A549 (cell line): ENCODE results near the gene ESR1. TPM values are rescaled to one million over a fixed set of nuclear protein-coding genes. Genes with fewer than 3 reads are reported as not detected.
"Not testable (repeated sequence)": the region's sequence is repeated elsewhere in the genome, so short reads cannot be mapped to it uniquely, and the experiment has no call there.

ENCODE experiments used
- ATAC-seq, 2 experiments: fragments of 200-7000 bp in 1 of 2; fragments of >200 bp in 1 of 2; cut with Nextera tagmentation in 1 of 2; cut with Tn5 transposase in 1 of 2; 3 replicates each; pipeline versions ENCODE4 v1.8.0 to v1.9.1; 2018 to 2020; ENCODE audit warnings: mild to moderate bottlenecking in 1 of 2, moderate library complexity in 1 of 2
- CTCF ChIA-PET: fragments of 300-600 bp; sonication (Branson Sonifier 250); formaldehyde crosslinking; extraction: SDS; loops from one replicate; lab custom pipeline; 2021; ENCODE audit warnings: antibody characterized with exemption, inconsistent platforms; lab: Yijun Ruan, JAX
- POLR2A ChIA-PET: fragments of 350-600 bp; formaldehyde crosslinking; extraction: SDS; loops from one replicate; lab custom pipeline; 2021; ENCODE audit warnings: antibody characterized with exemption, inconsistent platforms; lab: Yijun Ruan, JAX
- DNase-seq, 2 experiments: peaks; one replicate each; pipeline versions ENCODE4 v3.0.0 to v3.0.0-alpha.2; 2011 to 2016; ENCODE audit warnings: low read depth in 1 of 2, low spot score in 1 of 2
- FAIRE-seq: peaks from 2 replicates; lab custom pipeline; 2011; peaks lifted over from hg19 to GRCh38; lab: Jason Lieb, UNC
- H3K27ac ChIP-seq, 2 experiments: fragments of >200 bp; sonication (Bioruptor Twin); formaldehyde crosslinking; 3 replicates each; pipeline ENCODE4 v1.5.1; 2016 to 2017
- H3K4me1 ChIP-seq: fragments of >200 bp; sonication (Bioruptor Twin); formaldehyde crosslinking; 3 replicates; pipeline ENCODE4 v1.6.1; 2016
- H3K4me2 ChIP-seq: fragments of >200 bp; sonication (Bioruptor Twin); formaldehyde crosslinking; 3 replicates; pipeline ENCODE4 v1.6.1; 2016
- H3K4me3 ChIP-seq: fragments of >200 bp; sonication (Bioruptor Twin); formaldehyde crosslinking; 3 replicates; pipeline ENCODE4 v1.5.1; 2016
- H3K9me3 ChIP-seq: fragments of >200 bp; sonication (Bioruptor Twin); formaldehyde crosslinking; 3 replicates; pipeline ENCODE4 v1.6.1; 2016
- CBX2 ChIP-seq: fragments of 200-600 bp; sonication (generic); IDR thresholded peaks from 2 replicates; pipeline ENCODE4 v1.6.1; 2016; ENCODE audit warnings: low read depth, mild to moderate bottlenecking, borderline replicate concordance
- CHD4 ChIP-seq: fragments of 200-600 bp; sonication (generic); IDR thresholded peaks from 2 replicates; pipeline ENCODE4 v1.6.1; 2016; ENCODE audit warnings: antibody characterized with exemption, mild to moderate bottlenecking, borderline replicate concordance
- EHF ChIP-seq: fragments of 250-450 bp; sonication (Bioruptor Pico); IDR thresholded peaks from 2 replicates; pipeline ENCODE4 v1.5.0; 2020; ENCODE audit warnings: mild to moderate bottlenecking
- GATA3 ChIP-seq: IDR thresholded peaks from 2 replicates; pipeline ENCODE4 v1.6.1; 2012; ENCODE audit warnings: borderline replicate concordance
- HES2 ChIP-seq: fragments of >200 bp; sonication (Bioruptor Twin); formaldehyde crosslinking; IDR thresholded peaks from 2 replicates; pipeline ENCODE4 v1.6.1; 2016
- HOXA7 ChIP-seq: fragments of 250-450 bp; sonication (Bioruptor Pico); IDR thresholded peaks from 2 replicates; pipeline ENCODE4 v1.5.0; 2020; ENCODE audit warnings: mild to moderate bottlenecking, moderate library complexity
- JUN ChIP-seq, 2 experiments: fragments of >200 bp; sonication (Bioruptor Twin); formaldehyde crosslinking; IDR thresholded peaks; 2 replicates in 1 of 2; 3 replicates in 1 of 2; pipeline ENCODE4 v1.6.1; 2016 to 2017
- KDM1A ChIP-seq: fragments of 200-600 bp; sonication (generic); IDR thresholded peaks from 2 replicates; pipeline ENCODE4 v1.6.1; 2016; ENCODE audit warnings: low read depth, mild to moderate bottlenecking
- MAZ ChIP-seq: fragments of 150-350 bp; IDR thresholded peaks from 2 replicates; pipeline ENCODE4 v1.6.1; 2014; ENCODE audit warnings: antibody characterized with exemption, low read depth, low read length, borderline replicate concordance
- MYC ChIP-seq: IDR thresholded peaks from 2 replicates; pipeline ENCODE4 v1.6.1; 2012; ENCODE audit warnings: mild to moderate bottlenecking, inconsistent platforms, low read length, improper control_type of control experiment, borderline replicate concordance
- NFE2L2 ChIP-seq: fragments of 150-350 bp; conservative IDR thresholded peaks from 2 replicates; pipeline ENCODE4 v1.6.1; 2014; ENCODE audit warnings: low read length
- NPAS2 ChIP-seq: fragments of 250-450 bp; sonication (Bioruptor Pico); IDR thresholded peaks from 2 replicates; pipeline ENCODE4 v1.8.0; 2022; ENCODE audit warnings: mild to moderate bottlenecking, moderate library complexity, borderline replicate concordance
- NR3C1 ChIP-seq: fragments of >200 bp; sonication (Bioruptor Twin); formaldehyde crosslinking; IDR thresholded peaks from 3 replicates; pipeline ENCODE4 v1.6.1; 2017
- PHF8 ChIP-seq: fragments of 200-600 bp; sonication (generic); IDR thresholded peaks from 2 replicates; pipeline ENCODE4 v1.6.1; 2016; ENCODE audit warnings: low read depth, mild to moderate bottlenecking, antibody characterized with exemption, moderate library complexity, borderline replicate concordance
- POLR2AphosphoS2 ChIP-seq: conservative IDR thresholded peaks from 2 replicates; pipeline ENCODE4 v1.6.1; 2012; ENCODE audit warnings: low read length, improper control_type of control experiment, inconsistent platforms
- REST ChIP-seq: fragments of 200-600 bp; sonication (generic); IDR thresholded peaks from 2 replicates; pipeline ENCODE4 v1.6.1; 2016; ENCODE audit warnings: antibody characterized with exemption, mild to moderate bottlenecking, moderate library complexity
- RNF2 ChIP-seq: fragments of 200-600 bp; sonication (generic); IDR thresholded peaks from 2 replicates; pipeline ENCODE4 v1.6.1; 2016; ENCODE audit warnings: low read depth, mild to moderate bottlenecking, antibody characterized with exemption, moderate library complexity, borderline replicate concordance
- SREBF2 ChIP-seq: fragments of 450-650 bp; IDR thresholded peaks from 2 replicates; pipeline ENCODE4 v1.6.1; 2014; ENCODE audit warnings: mild to moderate bottlenecking, moderate library complexity
- USF2 ChIP-seq: fragments of 450-650 bp; IDR thresholded peaks from 2 replicates; pipeline ENCODE4 v1.6.1; 2014; ENCODE audit warnings: antibody characterized with exemption
- ZFP36 ChIP-seq: fragments of 450-650 bp; IDR thresholded peaks from 2 replicates; pipeline ENCODE4 v1.6.1; 2014; ENCODE audit warnings: borderline replicate concordance; ENCODE audit not compliant: partially characterized antibody
- WGBS: methylation state at CpG from one replicate; pipeline ENCODE4 v1.1.6; 2017; ENCODE audit errors: missing lambda C conversion rate; 5-methylcytosine and 5-hydroxymethylcytosine counted together
- polyA plus RNA-seq, 4 experiments: library from polyadenylated mRNA; depleted of rRNA in 3 of 4; stranded (reverse); fragments of >200 nt; fragmentation: RNase III in 1 of 4; extraction: RNeasy Plus Mini Kit Qiagen cat#74134 plus additional on column Dnase treatment in 1 of 4; gene quantifications; 2 replicates in 3 of 4; 3 replicates in 1 of 4; pipeline ENCODE4 v1.2.3, GENCODE V29; 2011 to 2017
- TF ChIP-seq, protein P1 (sequence below): IDR thresholded peaks from 2 replicates; pipeline ENCODE4 v1.6.1; 2012

Gene ESR1
- polyA plus RNA-seq, 2 of the 4 experiments (the other 2 are of a cell fraction), result not detected

DNA sequence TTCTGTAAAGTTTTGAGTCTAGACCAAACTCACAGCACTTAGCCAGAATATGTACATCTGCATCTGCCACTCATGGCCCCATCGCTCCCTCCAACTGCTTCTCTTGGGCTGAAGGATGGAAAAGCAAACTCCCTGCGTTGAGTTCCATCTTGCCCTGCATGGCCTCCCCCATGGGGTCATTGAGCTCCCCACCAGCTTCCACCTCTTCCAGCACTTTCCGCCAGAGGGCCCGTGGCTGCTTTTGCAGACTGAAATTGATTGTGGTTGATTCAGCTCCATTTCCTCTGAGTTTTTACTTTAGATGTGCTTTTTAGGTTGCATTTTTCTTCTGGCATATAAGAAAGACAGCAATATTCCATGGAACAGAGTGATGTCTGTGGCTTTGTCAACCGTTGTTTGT, 263.1 kb downstream of the ESR1 start:
- no peak for DNase-seq
- Histone ChIP-seq H3K9me3 (peaks cover 3% of the 10 kb centered on the region; the same call in 1 of the 3 replicates), H3K4me3 (no peak overlapping the region), H3K27ac (no peak overlapping the region), H3K4me2 (no peak overlapping the region), H3K4me1 (no peaks in the 10 kb centered on the region)
- WGBS, result 47% methylated on average over 5 of the region's 5 CpGs
- ChIA-PET POLR2A (no interaction called here), CTCF (interaction anchor here (0.6 kb wide), 1 partner anchor 30 kb away, joined by 3 read pairs; no protein-coding TSS in a partner anchor)
- no peak for FAIRE-seq
- TF ChIP-seq HES2, result no peak
- TF ChIP-seq PHF8, result no peak
- no peak for TF ChIP-seq MAZ
- no peak for TF ChIP-seq POLR2AphosphoS2
- no peak for TF ChIP-seq SREBF2
- TF ChIP-seq CBX2, result no peak
- TF ChIP-seq RNF2, result no peak
- no peak for TF ChIP-seq CHD4
- TF ChIP-seq NPAS2, result no peak
- TF ChIP-seq JUN (IDR thresholded peaks at IDR 0.05), result no peak
- no peak for TF ChIP-seq MYC
- no peak for TF ChIP-seq NR3C1
- TF ChIP-seq REST, result no peak
- no peak for ATAC-seq

GRCh38 chr6:152071318-152071717, 263.8 kb downstream of the ESR1 start:
- FAIRE-seq, result no peak
- WGBS, result 44% methylated on average over 3 of the region's 3 CpGs
- POLR2A ChIA-PET, result no interaction called here
- no peak overlapping the region for H3K4me2 ChIP-seq
- CTCF ChIA-PET, result interaction anchor here (0.6 kb wide), 1 partner anchor 30 kb away, joined by 3 read pairs; no protein-coding TSS in a partner anchor
- H3K27ac ChIP-seq, result no peak overlapping the region
- H3K4me1 ChIP-seq, result no peaks in the 10 kb centered on the region
- no peak overlapping the region for H3K4me3 ChIP-seq
- TF ChIP-seq NFE2L2 (no peak), ZFP36 (no peak), GATA3 (no peak)
- H3K9me3 ChIP-seq, result peaks cover 7% of the 10 kb centered on the region; the same call in 1 of the 3 replicates
- no peak for DNase-seq
- no peak for ATAC-seq

DNA sequence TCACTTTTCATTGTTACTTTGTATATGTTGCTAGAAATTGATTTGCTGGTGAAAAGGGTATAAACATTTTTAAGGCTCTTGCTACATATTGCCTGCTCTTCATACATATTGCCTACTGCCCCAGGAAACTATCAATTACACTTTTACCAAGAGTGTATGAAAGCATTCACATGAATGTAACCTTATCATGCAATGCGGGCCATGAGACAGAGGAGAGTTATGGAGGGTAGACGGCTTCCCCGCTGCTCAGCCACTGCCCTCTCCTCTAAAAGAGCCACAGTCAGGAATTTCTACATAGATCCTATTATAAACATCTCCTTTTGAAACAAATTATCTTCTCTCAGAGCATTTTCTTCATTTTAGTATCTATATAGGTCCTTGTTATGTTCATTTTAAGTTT, 264.4 kb downstream of the ESR1 start:
- CTCF ChIA-PET, result no interaction called here
- Histone ChIP-seq H3K27ac (no peak overlapping the region), H3K4me1 (no peaks in the 10 kb centered on the region), H3K4me2 (no peak overlapping the region), H3K4me3 (no peak overlapping the region), H3K9me3 (peaks cover 7% of the 10 kb centered on the region; the same call in 1 of the 3 replicates)
- POLR2A ChIA-PET, result no interaction called here
- TF ChIP-seq KDM1A (no peak), HOXA7 (CRISPR knock-in tag) (no peak), SREBF2 (no peak), NFE2L2 (no peak), ZFP36 (no peak), REST (no peak), USF2 (no peak), EHF (no peak), GATA3 (no peak)
- TF ChIP-seq, protein P1, sequence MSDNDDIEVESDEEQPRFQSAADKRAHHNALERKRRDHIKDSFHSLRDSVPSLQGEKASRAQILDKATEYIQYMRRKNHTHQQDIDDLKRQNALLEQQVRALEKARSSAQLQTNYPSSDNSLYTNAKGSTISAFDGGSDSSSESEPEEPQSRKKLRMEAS, result no peak
- FAIRE-seq (no peak), DNase-seq (no peak), ATAC-seq (no peak)
- WGBS, result 80% methylated on average over 3 of the region's 3 CpGs

DNA sequence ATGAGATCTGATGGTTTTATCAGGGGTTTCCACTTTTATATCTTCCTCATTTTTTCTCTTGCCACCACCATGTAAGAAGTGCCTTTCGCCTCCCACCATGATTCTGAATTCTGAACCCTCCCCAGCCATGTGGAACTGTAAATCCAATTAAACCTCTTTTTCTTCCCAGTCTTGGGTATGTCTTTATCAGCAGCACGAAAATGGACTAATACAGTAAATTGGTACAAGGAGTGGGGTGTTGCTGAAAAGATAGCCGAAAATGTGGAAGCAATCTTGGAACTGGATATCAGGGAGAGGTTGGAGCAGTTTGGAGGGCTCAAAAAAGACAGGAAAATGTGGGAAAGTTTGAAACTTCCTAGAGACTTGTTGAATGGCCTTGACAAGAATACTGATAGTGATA, 268.8 kb downstream of the ESR1 start:
- peaks cover 10% of the 10 kb centered on the region; the same call in 1 of the 3 replicates for H3K9me3 ChIP-seq
- FAIRE-seq, DNase-seq, CTCF ChIA-PET, H3K4me3 ChIP-seq, ATAC-seq, POLR2A ChIA-PET, H3K4me1 ChIP-seq, H3K27ac ChIP-seq, H3K4me2 ChIP-seq: not testable (repeated sequence)
- WGBS, result 3% methylated on average over 3 of the region's 3 CpGs
